Fibroblast of skin of back (primary cell): ENCODE results near the gene PTPA.
"Not testable (repeated sequence)": the region's sequence is repeated elsewhere in the genome, so short reads cannot be mapped to it uniquely, and the experiment has no call there.

ENCODE experiments used
- DNase-seq: peaks from one replicate; pipeline ENCODE4 v3.0.0-alpha.2; 2013

The PTPA gene

GRCh38 chr9:129178568-129179382 is 67.6 kb downstream of the PTPA start:
- no peak for DNase-seq

DNA sequence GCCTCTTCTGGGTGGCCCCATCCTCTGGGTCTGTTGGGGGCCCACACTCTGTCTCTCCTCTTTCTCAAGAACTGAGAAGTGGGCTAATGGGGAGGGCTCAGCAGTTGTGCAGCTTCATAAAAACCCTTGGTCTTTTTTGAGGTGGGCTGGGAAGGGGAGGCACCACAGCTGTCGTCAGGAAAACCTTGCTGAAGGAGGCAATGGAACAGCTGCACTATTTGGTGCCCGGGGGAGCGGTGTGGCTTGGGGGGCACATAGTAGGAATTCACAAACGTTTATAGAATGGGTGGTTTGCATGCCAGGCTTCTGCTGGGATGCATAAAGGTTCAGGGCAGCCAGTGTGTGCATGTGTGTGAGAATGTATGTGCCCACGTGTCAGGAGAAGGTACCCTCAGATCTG is 70.0 kb downstream of the PTPA start:
- DNase-seq: no peak

DNA sequence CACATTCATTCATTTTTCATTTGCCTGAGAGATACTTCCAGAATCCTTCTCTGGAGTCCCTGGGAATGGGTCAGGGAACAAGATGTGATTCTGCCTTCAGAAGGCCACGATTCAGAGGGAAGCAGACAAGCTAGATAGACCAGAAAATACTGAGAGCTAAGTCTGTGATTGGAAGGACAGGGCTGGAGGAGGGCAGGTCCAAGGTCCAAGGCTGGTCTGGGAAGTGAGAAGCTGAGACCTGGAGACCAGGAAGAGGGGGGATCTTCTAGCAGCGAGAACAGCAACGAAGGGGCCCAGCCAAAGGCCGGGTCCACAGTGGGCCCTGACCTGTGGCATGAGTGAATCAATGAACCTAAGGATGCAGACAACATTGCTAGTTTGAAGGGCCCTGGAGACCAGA is 70.9 kb downstream of the PTPA start:
- DNase-seq: no peak

GRCh38 chr9:129182625-129183494 is 71.6 kb downstream of the PTPA start:
- DNase-seq: no peak

DNA sequence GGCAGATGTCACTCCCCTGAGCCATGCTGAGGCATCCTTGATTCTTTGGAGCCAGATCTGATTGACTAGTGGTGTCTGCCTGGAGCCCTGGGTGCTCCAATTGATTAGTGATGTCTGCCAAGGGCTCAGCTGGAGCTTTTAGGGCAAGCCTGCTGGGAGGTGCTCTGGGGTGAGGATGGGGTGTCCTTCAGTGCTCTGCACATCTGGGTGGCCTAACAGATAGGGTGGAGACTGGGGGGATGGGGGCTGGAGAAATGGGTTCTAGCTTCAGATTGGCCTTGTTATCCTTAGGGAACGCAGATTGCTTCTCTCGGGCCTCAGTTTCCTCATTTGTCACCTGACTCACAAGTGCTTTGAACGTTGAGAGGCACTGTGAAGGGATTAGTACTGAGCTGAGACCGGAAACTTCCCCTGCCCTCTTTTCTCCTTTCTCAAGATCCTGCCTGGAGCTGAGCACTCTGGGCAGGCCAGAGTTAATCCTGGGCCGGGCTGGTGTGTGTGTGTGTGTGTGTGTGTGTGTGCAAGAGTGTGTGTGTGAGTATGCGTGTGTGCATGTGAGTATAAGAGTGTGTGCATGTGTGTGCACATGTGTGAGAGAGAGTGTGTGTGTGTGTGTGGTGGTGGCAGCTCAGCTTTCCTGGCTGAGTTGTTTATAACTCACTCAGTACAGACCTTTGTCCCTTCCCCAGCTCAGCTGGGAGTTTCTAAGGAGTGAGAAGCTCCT is 72.4 kb downstream of the PTPA start:
- no peak for DNase-seq

DNA sequence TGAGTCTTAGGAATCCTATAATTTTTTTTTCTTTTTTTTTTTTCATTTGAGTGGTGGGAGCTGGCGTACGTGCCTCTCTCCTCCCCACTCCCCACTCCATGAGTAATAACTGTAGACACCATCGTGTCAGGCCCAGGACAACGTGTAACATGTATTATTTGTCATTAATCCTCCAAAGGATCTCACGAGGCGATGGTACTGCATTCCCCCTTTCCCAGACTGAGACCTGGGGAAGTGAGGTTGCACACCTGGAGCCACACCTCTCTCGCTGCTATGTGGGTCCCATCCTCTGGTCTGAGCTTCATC is 73.0 kb downstream of the PTPA start:
- no peak for DNase-seq

- no peak for DNase-seq
These were observed 73.4 kb downstream of the PTPA start for GRCh38 chr9:129184596-129185122.

- DNase-seq: no peak
These were observed 74.2 kb downstream of the PTPA start for GRCh38 chr9:129185402-129185801.

GRCh38 chr9:129185991-129186390 is 74.8 kb downstream of the PTPA start:
- no peak for DNase-seq

DNA sequence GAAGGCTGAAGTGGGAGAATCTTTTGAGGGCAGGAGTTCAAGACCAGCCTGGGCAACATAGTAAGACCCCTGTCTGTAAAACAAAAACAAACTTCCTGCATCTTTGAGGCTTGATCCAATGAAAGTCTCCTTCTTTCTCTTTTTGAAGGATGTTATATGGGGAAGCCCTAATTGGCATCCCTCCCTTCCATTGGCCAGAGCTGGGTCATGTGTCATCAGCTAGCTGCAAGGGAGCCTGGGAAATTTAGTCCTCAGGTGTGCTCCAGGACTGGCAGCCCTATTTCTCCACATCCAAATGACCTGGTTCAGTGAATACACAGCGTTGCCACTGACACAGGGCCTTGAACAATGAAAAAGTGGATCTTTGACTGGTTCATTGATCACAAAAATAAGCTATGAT is 75.8 kb downstream of the PTPA start:
- DNase-seq: no peak

GRCh38 chr9:129189971-129190370 is 78.8 kb downstream of the PTPA start:
- DNase-seq: not testable (repeated sequence)

DNA sequence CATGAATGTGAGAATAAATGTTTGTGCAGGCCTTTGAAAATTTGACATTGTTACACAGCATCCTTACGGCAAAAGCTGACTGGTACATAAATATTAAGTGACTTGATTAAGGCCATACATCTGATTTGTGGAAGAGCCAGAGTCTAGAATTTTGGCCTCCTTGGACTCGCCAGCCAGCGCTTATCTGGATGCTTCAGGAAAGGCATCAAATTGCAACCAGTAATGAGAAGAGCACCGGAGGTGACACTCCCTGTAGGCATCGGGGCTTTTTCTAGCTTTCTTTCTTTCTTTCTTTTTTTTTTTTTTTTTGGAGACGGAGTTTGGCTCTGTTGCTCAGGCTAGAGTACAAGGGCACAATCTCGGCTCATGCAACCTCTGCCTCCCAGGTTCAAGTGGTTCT is 80.0 kb downstream of the PTPA start:
- no peak for DNase-seq

DNA sequence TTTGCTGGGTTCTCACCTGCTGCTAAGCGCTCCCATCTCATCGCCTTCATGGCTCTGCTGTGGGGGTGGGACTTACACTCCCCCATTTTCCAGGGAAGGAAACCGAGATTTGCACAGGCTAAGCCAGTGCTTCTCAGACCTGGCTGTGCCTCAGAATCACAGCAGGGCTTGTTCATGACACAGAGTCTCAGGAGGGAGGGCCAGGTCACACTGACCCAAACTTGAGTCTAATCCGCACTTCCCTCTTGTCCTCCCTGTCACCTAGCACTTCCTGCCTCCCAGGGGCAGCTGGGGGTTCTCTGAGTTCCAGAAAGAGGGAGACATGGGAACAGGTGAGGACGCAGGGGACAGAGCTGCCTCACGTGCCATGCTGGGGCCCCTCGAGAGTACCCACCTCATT is 82.4 kb downstream of the PTPA start:
- no peak for DNase-seq

- DNase-seq: no peak
These were observed 83.0 kb downstream of the PTPA start for GRCh38 chr9:129194221-129194620.

DNA sequence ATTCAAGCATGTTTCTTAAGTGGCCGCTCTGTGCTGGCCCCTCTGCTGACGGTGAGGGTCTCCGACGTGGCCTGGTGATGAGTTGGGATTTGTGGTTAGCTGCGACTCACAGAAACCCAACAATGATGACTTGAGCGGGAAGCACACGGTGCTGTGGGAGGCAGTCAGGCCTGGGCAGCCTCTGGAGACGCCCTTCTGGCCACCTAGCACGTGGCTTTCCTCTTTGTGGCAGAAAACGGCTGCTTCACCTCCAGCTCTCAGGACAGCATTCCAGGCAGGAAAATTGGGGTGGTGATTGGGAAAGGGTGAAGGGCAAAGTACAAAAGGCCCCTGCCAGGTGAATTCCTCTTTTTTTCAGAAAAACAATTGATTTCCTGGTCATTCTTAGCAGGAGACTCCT is 84.4 kb downstream of the PTPA start:
- no peak for DNase-seq

- DNase-seq: not testable (repeated sequence)
These were observed 85.8 kb downstream of the PTPA start for GRCh38 chr9:129197045-129197444.

DNA sequence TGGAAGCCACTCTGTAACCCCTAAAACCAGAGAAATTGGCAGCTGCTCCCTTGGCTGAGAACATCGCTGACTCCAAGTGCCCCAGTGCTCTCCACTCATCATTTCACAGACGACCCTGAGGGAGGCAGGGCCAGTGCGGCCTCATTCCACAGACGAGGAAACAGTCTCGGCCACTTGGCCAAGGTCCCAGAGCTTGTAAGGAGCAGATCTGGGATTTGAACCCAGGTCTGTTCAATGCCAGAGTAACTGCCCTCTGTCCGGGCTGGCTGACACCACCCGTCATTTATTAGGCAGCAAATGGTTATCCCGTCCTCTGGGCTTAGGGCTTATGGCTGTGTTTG is 86.7 kb downstream of the PTPA start:
- DNase-seq: no peak
